Astrocyte of the spinal cord (primary cell): ENCODE data around the gene ZNF568.

ENCODE experiments used
- DNase-seq: peaks from one replicate; pipeline ENCODE4 v3.0.0; 2011; ENCODE audit warnings: low read depth, low spot score
- H3K4me3 ChIP-seq: 2 replicates; pipeline ENCODE4 v1.5.1; 2011; ENCODE audit warnings: low read depth, mild to moderate bottlenecking, low read length, moderate library complexity
- in situ Hi-C: cut with HindIII; loops from 2 replicates; pipeline ENCODE4 v1.10.0; 2017; ENCODE audit warnings: low sequenced_read_pairs
- TF ChIP-seq, protein P1 (sequence below): IDR thresholded peaks from 2 replicates; pipeline ENCODE4 v1.5.1; 2012; ENCODE audit warnings: low read depth, mild to moderate bottlenecking, low read length, inconsistent platforms

The ZNF568 gene

DNA sequence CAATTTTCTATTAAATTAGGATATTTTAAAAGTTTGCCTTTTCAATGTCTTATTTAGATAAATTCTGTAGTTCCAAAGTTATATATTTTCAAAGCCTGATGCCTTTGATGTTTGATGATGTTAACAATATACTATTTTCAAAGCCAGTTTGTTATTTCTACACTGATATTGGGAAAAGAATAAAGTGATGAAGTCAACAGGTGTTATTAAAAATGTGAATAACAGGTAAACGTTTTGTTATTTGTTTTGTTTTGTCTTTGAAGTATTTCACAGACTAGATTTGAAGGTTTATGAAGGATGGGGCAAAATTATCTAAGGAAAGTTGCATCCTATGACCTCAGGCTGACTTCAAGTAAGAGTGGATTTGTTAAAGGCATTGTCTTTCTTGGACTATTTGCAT is 129.0 kb downstream of the ZNF568 start:
- DNase-seq, result no peak

More for the DNA sequence above, 129.0 kb downstream of the ZNF568 start:
- no peak overlapping the region for H3K4me3 ChIP-seq
- TF ChIP-seq, protein P1, sequence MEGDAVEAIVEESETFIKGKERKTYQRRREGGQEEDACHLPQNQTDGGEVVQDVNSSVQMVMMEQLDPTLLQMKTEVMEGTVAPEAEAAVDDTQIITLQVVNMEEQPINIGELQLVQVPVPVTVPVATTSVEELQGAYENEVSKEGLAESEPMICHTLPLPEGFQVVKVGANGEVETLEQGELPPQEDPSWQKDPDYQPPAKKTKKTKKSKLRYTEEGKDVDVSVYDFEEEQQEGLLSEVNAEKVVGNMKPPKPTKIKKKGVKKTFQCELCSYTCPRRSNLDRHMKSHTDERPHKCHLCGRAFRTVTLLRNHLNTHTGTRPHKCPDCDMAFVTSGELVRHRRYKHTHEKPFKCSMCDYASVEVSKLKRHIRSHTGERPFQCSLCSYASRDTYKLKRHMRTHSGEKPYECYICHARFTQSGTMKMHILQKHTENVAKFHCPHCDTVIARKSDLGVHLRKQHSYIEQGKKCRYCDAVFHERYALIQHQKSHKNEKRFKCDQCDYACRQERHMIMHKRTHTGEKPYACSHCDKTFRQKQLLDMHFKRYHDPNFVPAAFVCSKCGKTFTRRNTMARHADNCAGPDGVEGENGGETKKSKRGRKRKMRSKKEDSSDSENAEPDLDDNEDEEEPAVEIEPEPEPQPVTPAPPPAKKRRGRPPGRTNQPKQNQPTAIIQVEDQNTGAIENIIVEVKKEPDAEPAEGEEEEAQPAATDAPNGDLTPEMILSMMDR, result no peak
- in situ Hi-C loops, result no loop called here
